NOMO-1 treated with dmso at 0.1 percent for 144 hours (cell line): ENCODE results near the gene MPP4.

Experiments
- DNase-seq: peaks from one replicate; lab custom pipeline; 2025; ENCODE audit not compliant: unreplicated experiment; lab: John Stamatoyannopoulos, UW

The MPP4 gene

GRCh38 chr2:201631041-201631440 lies 67.4 kb downstream of the MPP4 start:
- DNase-seq = no peak

GRCh38 chr2:201630577-201630976 lies 67.9 kb downstream of the MPP4 start:
- no peak for DNase-seq

GRCh38 chr2:201628545-201628944 lies 69.9 kb downstream of the MPP4 start:
- no peak for DNase-seq

GRCh38 chr2:201622306-201622970 lies 76.0 kb downstream of the MPP4 start:
- DNase-seq = no peak

DNA sequence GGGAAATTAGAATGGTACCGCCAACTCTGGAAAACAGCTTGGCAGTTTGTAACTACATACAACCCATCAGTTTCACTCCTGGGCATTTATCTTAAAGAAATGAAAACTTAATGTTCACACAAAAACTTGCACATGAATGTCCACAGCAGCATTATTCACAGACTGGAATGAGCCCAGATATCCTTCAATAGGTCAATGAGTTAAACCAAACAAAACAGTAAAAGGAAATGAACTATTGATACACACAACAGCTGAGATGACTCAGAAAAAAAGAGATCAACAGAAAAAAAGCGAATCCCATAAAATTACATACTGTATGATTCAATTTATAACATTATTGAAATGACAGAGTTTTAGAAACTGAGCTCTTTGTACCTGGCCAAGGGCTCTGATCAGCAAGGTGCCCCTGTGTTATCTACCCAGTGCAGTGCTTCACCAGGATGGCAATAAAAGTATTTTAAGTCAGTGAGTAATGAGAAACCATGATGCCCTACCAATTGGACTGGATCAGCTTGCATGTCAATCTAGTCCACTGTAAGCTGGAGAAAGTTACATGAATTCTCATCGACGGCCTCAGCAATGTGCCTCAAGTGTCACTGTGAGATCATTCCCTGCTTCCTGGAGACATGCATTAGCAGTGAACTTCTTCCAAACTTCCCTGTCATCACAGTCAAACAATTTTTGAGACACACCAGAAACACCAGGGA lies 77.0 kb downstream of the MPP4 start:
- no peak for DNase-seq

DNA sequence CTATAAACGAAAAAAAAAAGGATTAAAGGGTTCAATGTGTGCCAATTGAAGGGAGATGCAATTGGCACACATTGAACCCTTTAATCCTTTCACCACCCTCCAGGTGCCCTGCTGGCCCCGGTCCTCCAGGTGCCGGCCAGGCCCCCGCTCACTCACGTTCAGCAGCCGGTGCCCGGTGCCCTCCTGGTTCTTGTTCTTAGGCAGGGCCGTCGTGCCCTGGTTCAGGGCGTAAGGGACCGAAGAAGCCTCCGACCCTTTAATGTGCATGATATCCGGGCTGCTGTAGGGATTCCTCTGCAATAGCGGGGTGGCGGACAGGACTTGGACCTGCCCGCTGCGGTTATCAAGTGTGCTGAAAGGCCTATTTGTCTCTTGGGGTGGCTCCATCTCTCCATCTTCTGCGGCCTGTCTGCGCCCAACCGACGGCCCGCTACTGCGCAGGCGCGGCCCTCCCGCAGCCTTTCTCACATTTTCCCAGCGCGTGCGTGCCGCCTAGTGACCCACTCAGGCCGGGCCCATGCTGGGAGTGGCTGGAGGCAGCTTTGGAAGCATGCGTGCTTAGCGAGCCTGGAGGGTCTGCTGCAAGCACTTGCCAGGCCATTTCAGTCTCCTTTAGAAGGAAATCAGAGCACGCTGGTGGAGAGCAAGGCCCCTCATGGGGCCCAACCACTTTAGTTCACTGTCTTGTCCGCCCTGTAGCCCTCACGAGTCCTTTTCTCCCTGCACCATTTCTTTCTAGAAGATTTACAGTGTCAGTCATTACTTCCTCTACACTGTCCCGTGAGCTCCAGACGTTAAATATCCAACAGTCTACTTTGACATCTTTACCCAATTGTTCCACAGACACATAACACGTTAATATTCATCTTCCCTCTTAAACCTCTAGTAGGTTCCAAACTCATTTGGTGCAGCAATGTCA lies 79.4 kb downstream of the MPP4 start:
- DNase-seq = peak; percentile 24

DNA sequence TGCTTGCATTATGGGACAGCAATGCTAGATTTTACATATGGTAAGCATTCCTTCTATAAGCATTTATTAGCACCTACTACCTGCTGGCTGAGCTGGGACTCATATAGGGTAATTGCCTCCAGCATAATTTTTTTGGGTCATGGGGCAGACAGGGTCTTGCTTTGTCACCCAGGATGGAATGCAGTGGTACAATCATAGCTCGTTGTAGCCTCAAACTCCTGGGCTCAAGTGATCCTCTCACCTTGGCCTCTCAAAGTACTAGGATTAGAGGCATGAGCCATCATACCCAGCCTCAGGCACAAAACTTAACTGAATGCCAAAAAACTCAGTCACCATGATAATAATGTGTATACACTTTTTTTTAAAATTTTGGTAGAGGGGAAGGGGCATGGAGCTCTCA lies 90.4 kb downstream of the MPP4 start:
- DNase-seq = no peak

DNA sequence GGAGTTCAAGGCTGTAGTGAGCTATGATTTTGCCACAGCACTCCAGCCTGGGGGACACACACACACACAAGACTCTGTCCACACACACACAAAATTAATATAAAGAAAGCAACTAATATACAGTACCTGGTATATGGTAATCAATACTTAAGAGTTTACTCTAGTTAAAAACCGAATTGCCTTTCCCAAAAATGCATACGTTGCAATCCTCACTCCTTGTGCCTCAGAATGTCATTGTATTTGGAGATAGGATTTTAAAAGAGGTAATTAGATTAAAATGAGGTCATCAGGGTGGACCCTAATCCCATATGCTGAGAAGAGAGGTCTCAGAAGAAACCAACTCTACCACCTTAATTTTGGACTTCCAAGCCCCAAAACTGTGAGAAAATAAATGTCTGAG lies 90.9 kb downstream of the MPP4 start:
- no peak for DNase-seq

GRCh38 chr2:201600906-201601305 lies 97.5 kb downstream of the MPP4 start:
- DNase-seq = no peak

DNA sequence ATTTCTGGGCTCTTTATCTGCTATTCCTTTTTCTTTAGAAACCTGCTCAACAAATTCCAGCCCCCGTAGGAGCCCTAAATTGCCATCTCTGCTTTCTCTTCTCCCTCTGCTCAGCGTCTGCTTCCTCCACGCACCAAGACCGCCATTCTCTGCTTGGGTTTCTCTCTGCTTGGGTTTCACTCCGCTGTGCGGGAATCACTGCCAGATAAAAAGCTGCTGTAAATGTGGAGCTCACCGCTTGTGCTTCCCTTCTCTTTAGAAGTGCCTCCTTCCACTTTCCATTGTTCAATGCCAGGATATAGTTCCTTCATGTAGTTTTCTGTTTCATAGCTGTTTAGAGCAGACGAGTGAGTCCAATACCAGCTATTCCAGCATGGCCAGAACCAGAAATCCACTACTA lies 101.0 kb downstream of the MPP4 start:
- DNase-seq = no peak
